Pancreas (tissue), 10 donors: ENCODE data around the gene GGNBP2. TPM values are rescaled to one million over a fixed set of nuclear protein-coding genes. Genes with fewer than 3 reads are reported as not detected.

ENCODE experiments used
- ATAC-seq, 4 donors: fragments of 200-7000 bp; cut with Tn5 transposase; one replicate each; pipeline versions ENCODE4 v1.8.0 to v1.9.1; 2020; ENCODE audit warnings: mild to moderate bottlenecking in 4 of 4, moderate library complexity in 4 of 4
- DNase-seq, 6 donors: peaks; one replicate each; pipeline ENCODE4 v3.0.0-alpha.2; 2020
- FAIRE-seq: peaks from 2 replicates; lab custom pipeline; 2012; peaks lifted over from hg19 to GRCh38; lab: Jason Lieb, UNC
- H3K27ac ChIP-seq, 4 donors: fragments of 200-600 bp; sonication (generic); 1 replicate in 3 of 4; 2 replicates in 1 of 4; pipeline versions ENCODE4 v1.5.0 to v1.8.0; 2020
- H3K27me3 ChIP-seq, 4 donors: fragments of 200-600 bp; one replicate each; pipeline ENCODE4 v1.8.0; 2021
- H3K36me3 ChIP-seq, 3 donors: fragments of 200-600 bp; sonication (generic) in 1 of 3; one replicate each; pipeline versions ENCODE4 v1.5.0 to v1.8.0; 2020 to 2021
- H3K4me1 ChIP-seq, 3 donors: fragments of 200-600 bp; one replicate each; pipeline ENCODE4 v1.8.0; 2021
- H3K4me3 ChIP-seq, 4 donors: fragments of 200-600 bp; sonication (generic) in 2 of 4; one replicate each; pipeline versions ENCODE4 v1.5.0 to v1.8.0; 2020 to 2021
- H3K9me3 ChIP-seq, 4 donors: fragments of 200-600 bp; one replicate each; pipeline ENCODE4 v1.8.0; 2021
- CTCF ChIP-seq, 4 donors: fragments of 200-600 bp; sonication (generic) in 3 of 4; IDR thresholded peaks; one replicate each; pipeline versions ENCODE4 v1.5.0 to v1.8.0; 2021; ENCODE audit warnings: antibody characterized with exemption in 4 of 4
- WGBS, 2 donors: extraction: QIAGEN DNeasy Blood & Tissue Kit; methylation state at CpG; one replicate each; pipeline ENCODE4 v1.1.7; 2013; 5-methylcytosine and 5-hydroxymethylcytosine counted together
- intact Hi-C, 3 donors: fragments of 100-400 bp; cut with DNase I; formaldehyde crosslinking; loops; one replicate each; pipeline versions ENCODE4 v1.11.1 to v1.14.2; 2022
- polyA plus RNA-seq, 2 donors: library from polyadenylated mRNA; stranded (reverse); fragments of 200-250 nt; gene quantifications; one replicate each; pipeline ENCODE4 v1.2.3, GENCODE V29; 2013
- total RNA-seq, 6 donors: library from RNA; stranded (reverse); fragmentation: NEBNext Ultra II Directional in 4 of 6; extraction: Animal tissue kit (Norgen Biotek cat#: 25700) in 4 of 6; gene quantifications; one replicate each; pipeline versions ENCODE4 v1.2.1 to v1.2.4, GENCODE V29; 2021 to 2023
- donor health status: healthy with polysubstance abuse.
- donor health status: DM: no; HTN: no; CAD: no; lungs with moderate emphysema.
- donor health status: DM: no; HTN: no; CAD: no.
- donor health status: control.
- donor health status: control.
- donor health status: Bipolar disorder and iron deficiency.
- donor health status: DM: yes; HTN: yes; CAD: no.
- donor health status: DM: no; HTN: no; CAD: no.
- donor health status: DM: no; HTN: no; CAD: no.
- donor health status: DM: yes; HTN: yes; CAD: no.

Gene GGNBP2
- total and polyA plus RNA-seq, 8 donors: 27.3 to 41.8 (median 36.7) TPM

GRCh38 chr17:36617773-36618172, 73.1 kb downstream of the GGNBP2 start:
- ATAC-seq (no peak), FAIRE-seq (no peak), DNase-seq (no peak)
- H3K27me3 ChIP-seq: no peaks in the 10 kb centered on the region
- intact Hi-C loops: no loop called here
- H3K36me3 ChIP-seq: no peaks in the 10 kb centered on the region
- WGBS, 2 donors: 61 to 65% methylated on average over 7 of the region's 7 CpGs
- H3K27ac ChIP-seq: no peak overlapping the region
- no peaks in the 10 kb centered on the region for H3K4me1 ChIP-seq
- H3K9me3 ChIP-seq: no peaks in the 10 kb centered on the region
- no peak overlapping the region for H3K4me3 ChIP-seq
- TF ChIP-seq CTCF (IDR thresholded peaks at IDR 0.05): no peak

- Histone ChIP-seq H3K36me3 (no peaks in the 10 kb centered on the region), H3K4me1 (no peaks in the 10 kb centered on the region), H3K4me3 (no peak overlapping the region), H3K9me3 (no peaks in the 10 kb centered on the region), H3K27me3 (no peaks in the 10 kb centered on the region), H3K27ac (no peak overlapping the region)
- intact Hi-C loops: no loop called here
- FAIRE-seq (no peak), DNase-seq (no peak), ATAC-seq (no peak)
- TF ChIP-seq CTCF (IDR thresholded peaks at IDR 0.05): no peak
- WGBS, 2 donors: 57 to 69% methylated on average over 3 of the region's 3 CpGs
Observed at GRCh38 chr17:36623281-36623680, 78.6 kb downstream of the GGNBP2 start.

DNA sequence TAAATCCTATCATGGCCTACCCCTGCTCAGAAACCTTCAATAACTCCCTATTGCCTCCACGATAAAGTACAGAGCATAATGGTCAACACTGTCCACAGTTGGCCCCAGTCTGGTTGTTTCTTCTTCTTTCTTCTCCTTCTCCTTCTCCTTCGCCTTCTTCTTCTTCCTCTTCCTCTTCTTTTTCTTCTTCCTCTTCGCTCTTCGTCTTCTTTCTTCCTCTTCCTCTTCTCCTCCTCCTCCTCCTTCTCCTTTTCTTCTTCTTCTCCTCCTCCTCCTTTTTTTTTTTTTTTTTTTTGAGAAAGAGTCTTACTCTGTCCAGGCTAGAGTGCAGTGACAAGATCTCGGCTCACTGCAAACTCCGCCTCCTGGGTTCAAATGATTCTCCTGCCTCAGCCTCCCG, 80.5 kb downstream of the GGNBP2 start:
- Histone ChIP-seq H3K27ac (no peak overlapping the region), H3K36me3 (no peaks in the 10 kb centered on the region), H3K4me3 (no peak overlapping the region), H3K9me3 (no peaks in the 10 kb centered on the region), H3K4me1 (no peaks in the 10 kb centered on the region), H3K27me3 (no peaks in the 10 kb centered on the region)
- no peak for FAIRE-seq
- WGBS, 2 donors: 79 to 85% methylated on average over 7 of the region's 7 CpGs
- intact Hi-C loops: loop anchor here in 1 of 3 donors (5.0 kb wide), 1 partner anchor 422 kb away; no protein-coding TSS in a partner anchor
- no peak for ATAC-seq
- no peak for TF ChIP-seq CTCF (IDR thresholded peaks at IDR 0.05)
- no peak for DNase-seq

DNA sequence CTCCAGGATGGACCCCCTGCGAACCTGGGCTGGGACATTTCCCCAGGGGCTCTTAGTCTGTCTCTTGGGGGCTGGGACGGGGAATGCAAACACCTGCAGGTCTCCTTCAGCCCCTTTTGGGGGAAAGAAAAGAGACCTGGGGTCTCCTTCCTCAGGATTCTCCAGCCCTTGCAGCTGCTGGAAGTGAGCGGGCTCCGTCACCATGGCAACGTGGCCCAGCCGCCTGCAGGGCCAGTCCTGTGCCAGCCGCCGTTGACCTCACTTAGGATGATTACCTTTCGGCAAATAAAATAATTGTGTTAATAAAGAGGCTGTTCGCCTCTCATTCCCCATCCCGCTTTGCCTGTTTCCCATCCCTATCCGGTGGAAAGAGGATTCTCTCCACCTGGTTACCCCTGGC, 82.4 kb downstream of the GGNBP2 start:
- H3K27ac ChIP-seq: no peak overlapping the region
- H3K4me3 ChIP-seq: no peak overlapping the region
- ATAC-seq: peak in 2 of 4 donors; percentile 43 to 67
- intact Hi-C loops: loop anchor here in 1 of 3 donors (5.0 kb wide), 1 partner anchor 420 kb away; no protein-coding TSS in a partner anchor
- no peaks in the 10 kb centered on the region for H3K27me3 ChIP-seq
- WGBS, 2 donors: 72 to 74% methylated on average over 12 of the region's 12 CpGs
- FAIRE-seq: no peak
- H3K4me1 ChIP-seq: no peaks in the 10 kb centered on the region
- no peaks in the 10 kb centered on the region for H3K9me3 ChIP-seq
- TF ChIP-seq CTCF (IDR thresholded peaks at IDR 0.05): no peak
- peak in 1 of 6 donors; percentile 20 for DNase-seq
- no peaks in the 10 kb centered on the region for H3K36me3 ChIP-seq

- Histone ChIP-seq H3K27me3 (no peaks in the 10 kb centered on the region), H3K4me3 (no peak overlapping the region), H3K9me3 (no peaks in the 10 kb centered on the region), H3K27ac (no peak overlapping the region), H3K36me3 (no peaks in the 10 kb centered on the region), H3K4me1 (no peaks in the 10 kb centered on the region)
- DNase-seq (no peak), FAIRE-seq (no peak), ATAC-seq (no peak)
- no peak for TF ChIP-seq CTCF (IDR thresholded peaks at IDR 0.05)
- intact Hi-C loops: loop anchor here in 1 of 3 donors (5.0 kb wide), 1 partner anchor 419 kb away; no protein-coding TSS in a partner anchor
- WGBS, 2 donors: 69 to 76% methylated on average over 2 of the region's 2 CpGs
Observed at GRCh38 chr17:36628576-36628975, 83.9 kb downstream of the GGNBP2 start.
